CD14-positive monocyte (primary cell): ENCODE results near the gene MRPL41. TPM values are rescaled to one million over a fixed set of nuclear protein-coding genes. Genes with fewer than 3 reads are reported as not detected.

Source experiments
- DNase-seq, 3 donors: peaks; one replicate each; pipeline ENCODE4 v3.0.0-alpha.2; 2011 to 2022
- H2AFZ ChIP-seq: 2 replicates; pipeline ENCODE4 v1.6.0; 2012; ENCODE audit warnings: mild to moderate bottlenecking, low read depth, low read length, inconsistent platforms; ENCODE audit not compliant: insufficient read depth, poor library complexity, severe bottlenecking
- H3K27ac ChIP-seq, 2 donors: 1 replicate in 1 of 2; 2 replicates in 1 of 2; pipeline ENCODE4 v1.5.1; 2012 to 2013; ENCODE audit warnings: low read length in 2 of 2, control low read depth in 1 of 2, inconsistent platforms in 1 of 2, low read depth in 1 of 2, mild to moderate bottlenecking in 1 of 2
- H3K27me3 ChIP-seq, 2 donors: one replicate each; pipeline versions ENCODE4 v1.6.0 to v1.6.1; 2011 to 2013; ENCODE audit warnings: low read length in 2 of 2; ENCODE audit not compliant: control insufficient read depth in 2 of 2, insufficient read depth in 2 of 2
- H3K36me3 ChIP-seq, 2 donors: replicated peaks in 1 of 2; 1 replicate in 1 of 2; 2 replicates in 1 of 2; pipeline versions ENCODE4 v1.5.1 to v1.6.1; 2012 to 2013; ENCODE audit warnings: low read length in 2 of 2, control low read depth in 1 of 2, inconsistent platforms in 1 of 2, mild to moderate bottlenecking in 1 of 2; ENCODE audit not compliant: insufficient read depth in 2 of 2, control insufficient read depth in 1 of 2
- H3K4me1 ChIP-seq, 2 donors: 1 replicate in 1 of 2; 2 replicates in 1 of 2; pipeline versions ENCODE4 v1.5.1 to v1.6.1; 2012 to 2013; ENCODE audit warnings: low read length in 2 of 2, control low read depth in 1 of 2, inconsistent platforms in 1 of 2, mild to moderate bottlenecking in 1 of 2, moderate library complexity in 1 of 2; ENCODE audit not compliant: insufficient read depth in 2 of 2, control insufficient read depth in 1 of 2
- H3K4me2 ChIP-seq: replicated peaks from 2 replicates; pipeline ENCODE3; 2012; ENCODE audit warnings: low read length, moderate library complexity, mild to moderate bottlenecking; ENCODE audit not compliant: poor library complexity, severe bottlenecking; ENCODE audit errors: extremely low read depth
- H3K4me3 ChIP-seq, 3 experiments: fragments of 200-600 bp in 1 of 3; sonication (generic) in 1 of 3; replicated peaks in 1 of 3; 1 replicate in 2 of 3; 2 replicates in 1 of 3; pipeline ENCODE4 v1.5.1; 2011 to 2013; ENCODE audit warnings: low read length in 3 of 3, mild to moderate bottlenecking in 3 of 3, control low read depth in 2 of 3, low read depth in 2 of 3, inconsistent platforms in 1 of 3, moderate library complexity in 1 of 3
- H3K79me2 ChIP-seq: 2 replicates; pipeline ENCODE4 v1.6.0; 2012; ENCODE audit warnings: mild to moderate bottlenecking, control low read depth, inconsistent platforms, low read length, moderate library complexity; ENCODE audit not compliant: insufficient read depth
- H3K9ac ChIP-seq: 2 replicates; pipeline ENCODE4 v1.6.0; 2017; ENCODE audit warnings: low read length, mild to moderate bottlenecking; ENCODE audit not compliant: insufficient read depth, poor library complexity, severe bottlenecking
- H3K9me3 ChIP-seq, 2 donors: replicated peaks in 1 of 2; 1 replicate in 1 of 2; 2 replicates in 1 of 2; pipeline versions ENCODE4 v1.5.1 to v1.6.1; 2012 to 2013; ENCODE audit warnings: low read length in 2 of 2, control low read depth in 1 of 2; ENCODE audit not compliant: control insufficient read depth in 1 of 2, insufficient read depth in 1 of 2
- H4K20me1 ChIP-seq: 2 replicates; pipeline ENCODE4 v1.6.0; 2012; ENCODE audit warnings: mild to moderate bottlenecking, low read length, control low read depth, moderate library complexity; ENCODE audit not compliant: insufficient read depth
- H3K27ac Mint-ChIP-seq, 7 donors: one replicate each; pipeline ENCODE4 v1.8.0; 2020; ENCODE audit warnings: mild to moderate bottlenecking in 7 of 7, mixed read lengths in 7 of 7, moderate library complexity in 6 of 7, inconsistent platforms in 2 of 7
- H3K27me3 Mint-ChIP-seq, 3 donors: one replicate each; pipeline ENCODE4 v1.8.0; 2021 to 2022; ENCODE audit warnings: low read depth in 3 of 3, mild to moderate bottlenecking in 3 of 3, mixed read lengths in 3 of 3, moderate library complexity in 3 of 3, inconsistent platforms in 1 of 3
- H3K36me3 Mint-ChIP-seq, 2 donors: one replicate each; pipeline ENCODE4 v1.8.0; 2020; ENCODE audit warnings: mixed read lengths in 2 of 2, inconsistent platforms in 1 of 2, mild to moderate bottlenecking in 1 of 2
- H3K4me1 Mint-ChIP-seq: one replicate; pipeline ENCODE4 v1.8.0; 2020; ENCODE audit warnings: mild to moderate bottlenecking, mixed read lengths
- H3K4me3 Mint-ChIP-seq, 2 donors: one replicate each; pipeline ENCODE4 v1.8.0; 2020; ENCODE audit warnings: mild to moderate bottlenecking in 2 of 2, mixed read lengths in 2 of 2, moderate library complexity in 1 of 2
- H3K9me3 Mint-ChIP-seq, 7 donors: one replicate each; pipeline ENCODE4 v1.8.0; 2020 to 2022; ENCODE audit warnings: mixed read lengths in 7 of 7, mild to moderate bottlenecking in 6 of 7, moderate library complexity in 6 of 7, inconsistent platforms in 2 of 7
- CTCF ChIP-seq: fragments of 200-600 bp; IDR thresholded peaks from one replicate; pipeline ENCODE4 v1.8.0; 2022; ENCODE audit warnings: antibody characterized with exemption, mild to moderate bottlenecking
- WGBS: methylation state at CpG from one replicate; pipeline ENCODE4 v1.1.5; 2013; ENCODE audit warnings: missing lambda C conversion rate; ENCODE audit not compliant: insufficient coverage; 5-methylcytosine and 5-hydroxymethylcytosine counted together
- intact Hi-C, 2 donors: fragments of 100-400 bp; cut with micrococcal nuclease; formaldehyde crosslinking; loops; one replicate each; pipeline versions ENCODE4 v1.15.0 to v1.15.1; 2023
- polyA plus RNA-seq, 3 donors: library from polyadenylated mRNA; depleted of rRNA in 1 of 3; unstranded in 2 of 3; stranded (reverse) in 1 of 3; fragments of 300-500 nt in 2 of 3; fragments of >200 nt in 1 of 3; fragmentation: Illumina TruSeq in 2 of 3; gene quantifications; 1 replicate in 2 of 3; 2 replicates in 1 of 3; pipeline ENCODE4 v1.2.3, GENCODE V29; 2012 to 2021

MRPL41 gene
- polyA plus RNA-seq, 3 donors: 17.3 to 49.4 (median 33.2) TPM

GRCh38 chr9:137519553-137519952, 32.1 kb upstream of the MRPL41 start:
- Mint-ChIP-seq H3K36me3 (no peaks in the 10 kb centered on the region), H3K27ac (no peak overlapping the region), H3K27me3 (peaks cover 0 to 2% (median 0%) of the 10 kb centered on the region in 3 donors), H3K9me3 (no peaks in the 10 kb centered on the region), H3K4me1 (no peaks in the 10 kb centered on the region), H3K4me3 (no peak overlapping the region)
- no peaks in the 10 kb centered on the region for H3K79me2 ChIP-seq
- no peak overlapping the region for H3K4me3 ChIP-seq
- no peaks in the 10 kb centered on the region for H3K27me3 ChIP-seq
- no peaks in the 10 kb centered on the region for H3K9me3 ChIP-seq
- no peaks in the 10 kb centered on the region for H3K4me1 ChIP-seq
- H3K4me2 ChIP-seq: no peak overlapping the region
- intact Hi-C loops: no loop called here
- H3K36me3 ChIP-seq: no peaks in the 10 kb centered on the region
- no peak for TF ChIP-seq CTCF
- 95% methylated on average over 8 of the region's 10 CpGs for WGBS
- H2AFZ ChIP-seq: no peak overlapping the region
- H4K20me1 ChIP-seq: no peaks in the 10 kb centered on the region
- H3K27ac ChIP-seq: no peak overlapping the region
- peak in 1 of 3 donors; percentile 2 for DNase-seq
- H3K9ac ChIP-seq: no peak overlapping the region

DNA sequence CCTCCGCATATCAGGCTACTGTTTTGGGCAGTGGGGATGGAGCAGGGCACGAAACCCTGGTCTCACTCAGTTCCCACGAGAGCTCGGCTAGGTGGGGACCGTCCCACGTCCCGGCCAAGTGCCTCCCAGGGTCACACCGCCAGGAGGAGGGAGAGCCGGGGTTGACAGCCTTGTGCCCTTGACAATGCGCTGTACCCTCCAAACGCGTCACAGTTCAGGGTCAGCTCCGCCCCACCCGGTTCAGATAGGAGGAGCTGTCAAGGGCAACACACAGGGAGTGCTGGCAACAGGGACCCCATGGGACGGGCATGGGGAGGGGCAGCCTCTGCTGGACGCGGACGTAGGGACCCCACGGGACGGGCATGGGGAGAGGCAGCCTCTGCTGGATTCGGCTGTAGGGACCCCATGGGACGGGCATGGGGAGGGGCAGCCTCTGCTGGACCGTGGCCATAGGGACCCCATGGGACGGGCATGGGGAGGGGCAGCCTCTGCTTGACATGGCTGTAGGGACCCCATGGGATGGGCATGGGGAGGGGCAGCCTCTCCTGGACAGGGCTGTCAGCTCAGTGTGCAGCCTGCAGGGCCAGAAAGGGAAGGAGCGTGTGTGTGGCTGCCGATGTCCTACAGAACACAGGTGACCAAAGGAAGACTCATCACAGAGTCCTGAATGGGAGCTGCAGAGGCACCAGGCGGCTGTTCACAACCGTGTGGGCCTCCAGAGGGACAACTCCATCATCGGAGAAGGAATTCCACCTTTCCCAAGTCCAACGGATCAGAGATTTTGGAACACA, 30.9 kb upstream of the MRPL41 start:
- no peak overlapping the region for H3K27ac Mint-ChIP-seq
- H2AFZ ChIP-seq: no peak overlapping the region
- no peak overlapping the region for H3K4me3 Mint-ChIP-seq
- H3K9ac ChIP-seq: no peak overlapping the region
- no peaks in the 10 kb centered on the region for H4K20me1 ChIP-seq
- H3K4me3 ChIP-seq: no peak overlapping the region
- no peak overlapping the region for H3K27ac ChIP-seq
- no peak overlapping the region for H3K4me2 ChIP-seq
- H3K27me3 Mint-ChIP-seq: peaks cover 0 to 2% (median 2%) of the 10 kb centered on the region in 3 donors
- H3K27me3 ChIP-seq: no peaks in the 10 kb centered on the region
- no peak for DNase-seq
- no peaks in the 10 kb centered on the region for H3K9me3 Mint-ChIP-seq
- no peaks in the 10 kb centered on the region for H3K79me2 ChIP-seq
- WGBS: 96% methylated on average over 29 of the region's 30 CpGs
- no peaks in the 10 kb centered on the region for H3K4me1 ChIP-seq
- H3K36me3 Mint-ChIP-seq: no peaks in the 10 kb centered on the region
- no peaks in the 10 kb centered on the region for H3K36me3 ChIP-seq
- TF ChIP-seq CTCF: no peak
- peaks cover 2% of the 10 kb centered on the region for H3K4me1 Mint-ChIP-seq
- intact Hi-C loops: loop anchor here in 1 of 2 donors (10.0 kb wide), 2 partner anchors 96 to 226 kb away; partner anchors contain the start of genes EXD3 and NOXA1
- no peaks in the 10 kb centered on the region for H3K9me3 ChIP-seq
